H1 (cell line): ENCODE results near the gene TOP2B. TPM values are rescaled to one million over a fixed set of nuclear protein-coding genes. Genes with fewer than 3 reads are reported as not detected.

Source experiments
- CTCF ChIA-PET: fragments of 300-600 bp; sonication (Branson Sonifier 250); formaldehyde crosslinking; loops from one replicate; lab custom pipeline; 2021; ENCODE audit not compliant: partially characterized antibody; lab: Charles Lee
- POLR2A ChIA-PET: fragments of 300-600 bp; sonication (Branson Sonifier 250); formaldehyde crosslinking; loops from one replicate; lab custom pipeline; 2021; ENCODE audit warnings: inconsistent platforms; ENCODE audit not compliant: partially characterized antibody; lab: Charles Lee
- DNase-seq, 2 experiments: peaks; one replicate each; pipeline versions ENCODE4 v3.0.0 to v3.0.0-alpha.2; 2010 to 2022; ENCODE audit warnings: low spot score in 2 of 2, low read depth in 1 of 2, mixed read lengths in 1 of 2
- FAIRE-seq: peaks from 2 replicates; lab custom pipeline; 2011; peaks lifted over from hg19 to GRCh38; lab: Jason Lieb, UNC
- H2AFZ ChIP-seq: 2 replicates; pipeline ENCODE4 v1.8.1; 2012; ENCODE audit warnings: low read length, inconsistent platforms
- H2AK5ac ChIP-seq: 2 replicates; pipeline ENCODE4 v1.6.1; 2013; ENCODE audit warnings: low read depth, low read length
- H2BK120ac ChIP-seq: replicated peaks from 2 replicates; pipeline ENCODE3; 2013; ENCODE audit warnings: low read depth, low read length, inconsistent platforms
- H2BK12ac ChIP-seq: 2 replicates; pipeline ENCODE4 v1.6.1; 2013; ENCODE audit warnings: low read depth, low read length
- H2BK15ac ChIP-seq: 2 replicates; pipeline ENCODE4 v1.6.1; 2013; ENCODE audit warnings: low read length
- H2BK20ac ChIP-seq: 2 replicates; pipeline ENCODE4 v1.6.1; 2013; ENCODE audit warnings: low read length
- H2BK5ac ChIP-seq: 2 replicates; pipeline ENCODE4 v1.6.1; 2013; ENCODE audit warnings: low read depth, low read length
- H3K14ac ChIP-seq: 2 replicates; pipeline ENCODE4 v1.6.1; 2013; ENCODE audit warnings: inconsistent platforms; ENCODE audit not compliant: insufficient read length
- H3K18ac ChIP-seq: 2 replicates; pipeline ENCODE4 v1.6.1; 2013; ENCODE audit warnings: low read length; ENCODE audit errors: extremely low read depth
- H3K23ac ChIP-seq: 2 replicates; pipeline ENCODE4 v1.6.1; 2013; ENCODE audit warnings: inconsistent platforms; ENCODE audit not compliant: insufficient read length
- H3K23me2 ChIP-seq: 2 replicates; pipeline ENCODE4 v1.6.1; 2013; ENCODE audit warnings: low read depth, low read length
- H3K27ac ChIP-seq: 2 replicates; pipeline ENCODE4 v1.6.1; 2011; ENCODE audit warnings: low read depth, low read length, inconsistent platforms
- H3K27me3 ChIP-seq, 4 experiments: replicated peaks in 1 of 4; 1 replicate in 1 of 4; 2 replicates in 3 of 4; pipeline versions ENCODE4 v1.6.1 to v1.8.1; 2011 to 2013; ENCODE audit warnings: low read length in 3 of 4, mild to moderate bottlenecking in 3 of 4, inconsistent platforms in 2 of 4, mixed read lengths in 2 of 4, moderate library complexity in 1 of 4; ENCODE audit not compliant: control insufficient read depth in 3 of 4, insufficient read depth in 3 of 4; ENCODE audit errors: extremely low read depth in 1 of 4
- H3K36me3 ChIP-seq, 4 experiments: 2 replicates each; pipeline versions ENCODE4 v1.6.1 to v1.8.1; 2011 to 2013; ENCODE audit warnings: mild to moderate bottlenecking in 4 of 4, low read length in 3 of 4, moderate library complexity in 2 of 4, control low read depth in 1 of 4, inconsistent platforms in 1 of 4; ENCODE audit not compliant: insufficient read depth in 4 of 4, control insufficient read depth in 2 of 4
- H3K4ac ChIP-seq: replicated peaks from 2 replicates; pipeline ENCODE3; 2013; ENCODE audit warnings: low read length, low read depth, mixed read lengths, inconsistent platforms; ENCODE audit not compliant: insufficient read length
- H3K4me1 ChIP-seq, 4 experiments: replicated peaks in 1 of 4; 1 replicate in 1 of 4; 2 replicates in 3 of 4; pipeline versions ENCODE4 v1.6.1 to v1.8.1; 2011 to 2013; ENCODE audit warnings: low read length in 3 of 4, inconsistent platforms in 2 of 4, mixed read lengths in 1 of 4; ENCODE audit not compliant: insufficient read depth in 4 of 4, control insufficient read depth in 3 of 4
- H3K4me2 ChIP-seq, 2 experiments: 2 replicates each; pipeline versions ENCODE4 v1.6.1 to v1.8.1; 2011 to 2013; ENCODE audit warnings: low read depth in 2 of 2, low read length in 2 of 2, control low read depth in 1 of 2, inconsistent platforms in 1 of 2, mild to moderate bottlenecking in 1 of 2; ENCODE audit not compliant: insufficient read depth in 1 of 2
- H3K4me3 ChIP-seq, 4 experiments: fragments of 200-600, 300-600 bp in 1 of 4; sonication (generic), shearing (Covaris generic), sonication (Bioruptor Twin) in 1 of 4; 2 replicates each; pipeline versions ENCODE4 v1.5.1 to v1.8.1; 2011 to 2016; ENCODE audit warnings: low read length in 4 of 4, low read depth in 3 of 4, control low read depth in 2 of 4, inconsistent platforms in 2 of 4, mild to moderate bottlenecking in 2 of 4, mixed read lengths in 1 of 4, moderate library complexity in 1 of 4; ENCODE audit not compliant: insufficient read depth in 2 of 4; ENCODE audit errors: extremely low read depth in 1 of 4
- H3K56ac ChIP-seq: replicated peaks from 2 replicates; pipeline ENCODE3; 2013; ENCODE audit warnings: low read depth, mild to moderate bottlenecking, mixed read lengths, low read length, inconsistent platforms; ENCODE audit not compliant: insufficient read length
- H3K79me1 ChIP-seq: 2 replicates; pipeline ENCODE4 v1.6.1; 2013; ENCODE audit warnings: low read depth, low read length, control low read depth
- H3K79me2 ChIP-seq, 2 experiments: 2 replicates each; pipeline versions ENCODE4 v1.6.1 to v1.8.1; 2012 to 2013; ENCODE audit warnings: low read length in 2 of 2, mild to moderate bottlenecking in 2 of 2, inconsistent platforms in 1 of 2; ENCODE audit not compliant: insufficient read depth in 2 of 2, control insufficient read depth in 1 of 2
- H3K9ac ChIP-seq, 4 experiments: replicated peaks in 1 of 4; 1 replicate in 1 of 4; 2 replicates in 3 of 4; pipeline versions ENCODE4 v1.6.1 to v1.8.1; 2011 to 2013; ENCODE audit warnings: low read depth in 3 of 4, low read length in 3 of 4, control low read depth in 2 of 4, mild to moderate bottlenecking in 2 of 4, moderate library complexity in 2 of 4, inconsistent platforms in 1 of 4; ENCODE audit errors: extremely low read depth in 1 of 4
- H3K9me3 ChIP-seq, 2 experiments: 2 replicates each; pipeline versions ENCODE4 v1.6.1 to v1.8.1; 2012 to 2013; ENCODE audit warnings: mild to moderate bottlenecking in 2 of 2, moderate library complexity in 2 of 2, control low read depth in 1 of 2, inconsistent platforms in 1 of 2, low read depth in 1 of 2, low read length in 1 of 2, mixed read lengths in 1 of 2; ENCODE audit not compliant: insufficient read depth in 2 of 2
- H4K20me1 ChIP-seq, 2 experiments: replicated peaks in 1 of 2; 2 replicates each; pipeline versions ENCODE3 to v1.8.1; 2011 to 2013; ENCODE audit warnings: inconsistent platforms in 2 of 2, low read length in 2 of 2, mild to moderate bottlenecking in 1 of 2; ENCODE audit not compliant: insufficient read depth in 2 of 2, control insufficient read depth in 1 of 2
- H4K5ac ChIP-seq: 2 replicates; pipeline ENCODE4 v1.6.1; 2013; ENCODE audit warnings: low read length, low read depth, mixed read lengths, inconsistent platforms; ENCODE audit not compliant: insufficient read length
- H4K8ac ChIP-seq: 2 replicates; pipeline ENCODE4 v1.8.0; 2013; ENCODE audit warnings: mild to moderate bottlenecking, moderate library complexity, low read length, inconsistent platforms; ENCODE audit not compliant: insufficient read depth; ENCODE audit errors: extremely low read depth
- H4K91ac ChIP-seq: replicated peaks from 2 replicates; pipeline ENCODE3; 2013; ENCODE audit warnings: low read length, mixed read lengths, inconsistent platforms; ENCODE audit not compliant: insufficient read length
- BCL11A ChIP-seq, 2 experiments: IDR thresholded peaks; one replicate each; pipeline ENCODE4 v1.6.1; 2011; ENCODE audit warnings: low read depth in 2 of 2, low read length in 2 of 2, mild to moderate bottlenecking in 2 of 2
- CTCF ChIP-seq, 3 experiments: IDR thresholded peaks; 1 replicate in 2 of 3; 2 replicates in 1 of 3; pipeline versions ENCODE4 v1.5.1 to v1.6.1; 2011; ENCODE audit warnings: low read length in 3 of 3, mild to moderate bottlenecking in 3 of 3, inconsistent platforms in 2 of 3, low read depth in 1 of 3, moderate library complexity in 1 of 3; ENCODE audit not compliant: insufficient read depth in 1 of 3; ENCODE audit errors: control extremely low read depth in 1 of 3
- EGR1 ChIP-seq: IDR thresholded peaks from 2 replicates; pipeline ENCODE4 v1.6.1; 2011; ENCODE audit warnings: low read depth, low read length, borderline replicate concordance
- EP300 ChIP-seq, 2 experiments: IDR thresholded peaks; 1 replicate in 1 of 2; 2 replicates in 1 of 2; pipeline ENCODE4 v1.6.1; 2011 to 2012; ENCODE audit warnings: low read depth in 2 of 2, low read length in 2 of 2, mild to moderate bottlenecking in 2 of 2, borderline replicate concordance in 1 of 2, inconsistent platforms in 1 of 2, moderate library complexity in 1 of 2
- HDAC6 ChIP-seq: IDR thresholded peaks from one replicate; pipeline ENCODE4 v1.7.1; 2012; ENCODE audit warnings: low read depth, mild to moderate bottlenecking, inconsistent platforms, low read length, moderate library complexity
- MAFK ChIP-seq: IDR thresholded peaks from 2 replicates; pipeline ENCODE4 v1.6.1; 2012; ENCODE audit warnings: low read depth, mild to moderate bottlenecking, improper control_type of control experiment, low read length
- POLR2AphosphoS5 ChIP-seq: IDR thresholded peaks from 2 replicates; pipeline ENCODE4 v1.6.1; 2011; ENCODE audit warnings: low read depth, low read length
- RAD21 ChIP-seq, 2 experiments: IDR thresholded peaks in 1 of 2; conservative IDR thresholded peaks in 1 of 2; 2 replicates each; pipeline ENCODE4 v1.6.1; 2011; ENCODE audit warnings: low read depth in 2 of 2, low read length in 2 of 2, improper control_type of control experiment in 1 of 2, inconsistent platforms in 1 of 2, mild to moderate bottlenecking in 1 of 2, moderate library complexity in 1 of 2
- SRF ChIP-seq: IDR thresholded peaks from 2 replicates; pipeline ENCODE4 v1.6.1; 2011; ENCODE audit warnings: mild to moderate bottlenecking, low read depth, low read length, moderate library complexity
- YY1 ChIP-seq: IDR thresholded peaks from 2 replicates; pipeline ENCODE4 v1.6.1; 2011; ENCODE audit warnings: low read depth, mild to moderate bottlenecking, low read length
- WGBS, 2 experiments: shearing (Covaris generic) in 1 of 2; methylation state at CpG; one replicate each; pipeline versions ENCODE4 v1.1.6 to v1.1.7; 2013 to 2015; ENCODE audit warnings: low lambda C conversion rate in 2 of 2, mixed read lengths in 2 of 2, inconsistent platforms in 1 of 2, low coverage in 1 of 2, missing lambda C conversion rate in 1 of 2; ENCODE audit not compliant: insufficient replicate concordance in 2 of 2, insufficient coverage in 1 of 2, insufficient read length in 1 of 2; ENCODE audit errors: extremely low coverage in 1 of 2, missing lambda C conversion rate in 1 of 2; 5-methylcytosine and 5-hydroxymethylcytosine counted together
- polyA plus RNA-seq, 7 experiments: library from polyadenylated mRNA; depleted of rRNA in 3 of 7; stranded (reverse) in 5 of 7; unstranded in 2 of 7; fragments of >200 nt in 5 of 7; fragments of 200-250 nt in 2 of 7; gene quantifications; 1 replicate in 5 of 7; 2 replicates in 1 of 7; 4 replicates in 1 of 7; pipeline versions ENCODE4 v1.2.1 to v1.2.3, GENCODE V29; 2011 to 2013; ENCODE audit warnings: missing spikeins in 2 of 7, mixed read lengths in 2 of 7
- total RNA-seq: library from RNA; stranded (reverse); fragmentation: NEBNext Ultra II Directional; extraction: Animal tissue kit (Norgen Biotek cat#: 25700); gene quantifications from 2 replicates; pipeline ENCODE4 v1.2.1, GENCODE V29; 2021

TOP2B gene
- total and polyA plus RNA-seq, 2 of the 8 experiments (the other 6 are each of a cell fraction or from before 2014, with no cell fraction given): 34.9 to 206 TPM

- POLR2A ChIA-PET: no interaction called here
- no peaks in the 10 kb centered on the region for H3K79me2 ChIP-seq
- no peaks in the 10 kb centered on the region for H3K27me3 ChIP-seq
- no peak overlapping the region for H2BK12ac ChIP-seq
- H3K23me2 ChIP-seq: no peaks in the 10 kb centered on the region
- H3K9me3 ChIP-seq: no peaks in the 10 kb centered on the region
- no peak overlapping the region for H3K27ac ChIP-seq
- no peaks in the 10 kb centered on the region for H3K79me1 ChIP-seq
- H4K8ac ChIP-seq: no peak overlapping the region
- no peak overlapping the region for H2BK120ac ChIP-seq
- peaks cover 0 to 4% (median 2%) of the 10 kb centered on the region in 4 experiments; a peak in 3 of 7 replicates for H3K4me1 ChIP-seq
- H3K9ac ChIP-seq: 0 out of 7 replicates have a peak overlapping the region, but pooled peaks of 1 of the 4 experiments have one; percentile 27
- no peak overlapping the region for H3K18ac ChIP-seq
- CTCF ChIA-PET: interaction anchor here (0.6 to 11.9 kb wide), 28 partner anchors 9 to 866 kb away, joined by 3 to 138 read pairs (median 5); no protein-coding TSS in a partner anchor
- no peak overlapping the region for H3K4me2 ChIP-seq
- no peak overlapping the region for H2AFZ ChIP-seq
- no peak overlapping the region for H3K14ac ChIP-seq
- H3K4ac ChIP-seq: no peak overlapping the region
- H3K4me3 ChIP-seq: no peak overlapping the region
- H3K23ac ChIP-seq: no peak overlapping the region
- H2AK5ac ChIP-seq: no peak overlapping the region
- peaks cover 0 to 2% of the 10 kb centered on the region in 2 experiments for H4K20me1 ChIP-seq
- no peak for DNase-seq
- no peak overlapping the region for H2BK5ac ChIP-seq
- whole genome bisulfite sequencing, 2 experiments: 72% methylated on average over 3 of the region's 3 CpGs; no CpG with 5 or more reads in 1 of the 2 experiments
- H2BK20ac ChIP-seq: no peak overlapping the region
- H3K56ac ChIP-seq: no peak overlapping the region
- H3K36me3 ChIP-seq: peaks cover 0 to 2% (median 0%) of the 10 kb centered on the region in 4 experiments; a peak in 2 of 8 replicates
- H2BK15ac ChIP-seq: no peak overlapping the region; the same call in 1 of the 2 replicates
- H4K91ac ChIP-seq: no peak overlapping the region
- no peak overlapping the region for H4K5ac ChIP-seq
- no peak for FAIRE-seq
- no peak for TF ChIP-seq SRF
- no peak for TF ChIP-seq YY1
- TF ChIP-seq EGR1: no peak
- TF ChIP-seq EP300 (IDR thresholded peaks at IDR 0.05; ENCODE audit: borderline replicate concordance in 1 of 2, low read depth in 2 of 2, low read length in 2 of 2): no peak
- TF ChIP-seq POLR2AphosphoS5: no peak
- peak in 2 of 3 experiments; percentile 23 to 24; a peak in 2 of 4 replicates for TF ChIP-seq CTCF (IDR thresholded peaks at IDR 0.05; ENCODE audit: control extremely low read depth in 1 of 3, insufficient read depth in 1 of 3, low read depth in 1 of 3, low read length in 3 of 3)
- no peak for TF ChIP-seq MAFK
- TF ChIP-seq BCL11A (IDR thresholded peaks at IDR 0.05; ENCODE audit: low read depth in 2 of 2, low read length in 2 of 2): no peak
- no peak for TF ChIP-seq HDAC6
- peak; percentile 35 to 54 for TF ChIP-seq RAD21 (IDR thresholded peaks at IDR 0.05 in 1 of 2, conservative IDR thresholded peaks at IDR 0.05 in 1 of 2; ENCODE audit: low read depth in 2 of 2, low read length in 2 of 2)
These were observed 72.2 kb downstream of the TOP2B start for GRCh38 chr3:25592510-25592968.
